Epithelial cell of esophagus (primary cell): ENCODE results near the gene MRPL33.

Source experiments
- DNase-seq: peaks from one replicate; pipeline ENCODE4 v3.0.0; 2010; ENCODE audit warnings: low read depth
- H3K4me3 ChIP-seq: 2 replicates; pipeline ENCODE4 v1.5.1; 2011; ENCODE audit warnings: mild to moderate bottlenecking, low read length, control low read depth
- CTCF ChIP-seq: IDR thresholded peaks from 2 replicates; pipeline ENCODE4 v1.5.1; 2011; ENCODE audit warnings: low read depth, mild to moderate bottlenecking, low read length, control low read depth, inconsistent platforms; ENCODE audit not compliant: insufficient read depth; ENCODE audit errors: missing control alignments

MRPL33 gene

GRCh38 chr2:27810455-27810854, 38.9 kb downstream of the MRPL33 start:
- DNase-seq: no peak
- no peak for TF ChIP-seq CTCF
- H3K4me3 ChIP-seq: no peak overlapping the region

GRCh38 chr2:27811768-27812167, 40.2 kb downstream of the MRPL33 start:
- no peak overlapping the region for H3K4me3 ChIP-seq
- no peak for TF ChIP-seq CTCF
- no peak for DNase-seq

GRCh38 chr2:27814758-27815157, 43.2 kb downstream of the MRPL33 start:
- H3K4me3 ChIP-seq: no peak overlapping the region
- no peak for TF ChIP-seq CTCF
- DNase-seq: no peak

- no peak for TF ChIP-seq CTCF
- no peak overlapping the region for H3K4me3 ChIP-seq
- DNase-seq: no peak
Observed at GRCh38 chr2:27815860-27816438, 44.4 kb downstream of the MRPL33 start.

GRCh38 chr2:27822049-27822448, 50.5 kb downstream of the MRPL33 start:
- TF ChIP-seq CTCF: no peak
- H3K4me3 ChIP-seq: no peak overlapping the region
- no peak for DNase-seq

- no peak for TF ChIP-seq CTCF
- no peak for DNase-seq
- no peak overlapping the region for H3K4me3 ChIP-seq
Observed at GRCh38 chr2:27823135-27823534, 51.6 kb downstream of the MRPL33 start.

GRCh38 chr2:27823569-27823968, 52.0 kb downstream of the MRPL33 start:
- no peak for DNase-seq
- no peak for TF ChIP-seq CTCF
- H3K4me3 ChIP-seq: no peak overlapping the region
